ENCODE results near the gene FARS2.

DNA sequence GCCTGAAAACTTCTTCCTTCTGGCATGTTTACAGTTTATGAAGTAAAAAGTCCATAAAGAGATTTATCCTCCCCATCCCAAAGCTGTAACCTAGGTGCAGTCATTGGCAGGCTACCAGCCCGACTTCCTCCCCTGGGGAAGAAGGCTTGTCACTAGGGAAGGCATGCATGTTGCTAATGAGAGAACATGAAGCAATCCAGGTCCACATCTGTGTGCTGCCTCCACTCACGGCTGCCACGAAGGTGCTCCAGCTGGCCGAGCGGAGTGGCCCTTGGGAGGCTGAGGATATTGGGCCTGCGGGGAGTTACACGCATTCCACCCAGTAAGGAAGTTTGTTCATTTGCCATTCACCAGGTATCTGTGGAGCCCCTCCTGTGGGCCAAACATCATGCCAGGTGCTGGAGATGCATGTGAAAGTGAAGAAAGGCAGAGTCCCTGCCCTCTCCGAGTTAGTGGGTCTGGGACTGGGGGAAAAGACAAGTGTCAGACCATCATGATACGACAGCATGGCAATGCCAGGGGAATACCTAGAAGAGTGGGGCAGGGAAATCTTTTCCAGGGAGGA lies 488.4 kb downstream of the FARS2 start:
- TF ChIP-seq, protein P1, sequence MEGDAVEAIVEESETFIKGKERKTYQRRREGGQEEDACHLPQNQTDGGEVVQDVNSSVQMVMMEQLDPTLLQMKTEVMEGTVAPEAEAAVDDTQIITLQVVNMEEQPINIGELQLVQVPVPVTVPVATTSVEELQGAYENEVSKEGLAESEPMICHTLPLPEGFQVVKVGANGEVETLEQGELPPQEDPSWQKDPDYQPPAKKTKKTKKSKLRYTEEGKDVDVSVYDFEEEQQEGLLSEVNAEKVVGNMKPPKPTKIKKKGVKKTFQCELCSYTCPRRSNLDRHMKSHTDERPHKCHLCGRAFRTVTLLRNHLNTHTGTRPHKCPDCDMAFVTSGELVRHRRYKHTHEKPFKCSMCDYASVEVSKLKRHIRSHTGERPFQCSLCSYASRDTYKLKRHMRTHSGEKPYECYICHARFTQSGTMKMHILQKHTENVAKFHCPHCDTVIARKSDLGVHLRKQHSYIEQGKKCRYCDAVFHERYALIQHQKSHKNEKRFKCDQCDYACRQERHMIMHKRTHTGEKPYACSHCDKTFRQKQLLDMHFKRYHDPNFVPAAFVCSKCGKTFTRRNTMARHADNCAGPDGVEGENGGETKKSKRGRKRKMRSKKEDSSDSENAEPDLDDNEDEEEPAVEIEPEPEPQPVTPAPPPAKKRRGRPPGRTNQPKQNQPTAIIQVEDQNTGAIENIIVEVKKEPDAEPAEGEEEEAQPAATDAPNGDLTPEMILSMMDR (IDR thresholded peaks at IDR 0.05): no peak
- TF ChIP-seq POLR2A (IDR thresholded peaks at IDR 0.05): no peak
